ENCODE results near the gene SBF2.

The SBF2 gene

DNA sequence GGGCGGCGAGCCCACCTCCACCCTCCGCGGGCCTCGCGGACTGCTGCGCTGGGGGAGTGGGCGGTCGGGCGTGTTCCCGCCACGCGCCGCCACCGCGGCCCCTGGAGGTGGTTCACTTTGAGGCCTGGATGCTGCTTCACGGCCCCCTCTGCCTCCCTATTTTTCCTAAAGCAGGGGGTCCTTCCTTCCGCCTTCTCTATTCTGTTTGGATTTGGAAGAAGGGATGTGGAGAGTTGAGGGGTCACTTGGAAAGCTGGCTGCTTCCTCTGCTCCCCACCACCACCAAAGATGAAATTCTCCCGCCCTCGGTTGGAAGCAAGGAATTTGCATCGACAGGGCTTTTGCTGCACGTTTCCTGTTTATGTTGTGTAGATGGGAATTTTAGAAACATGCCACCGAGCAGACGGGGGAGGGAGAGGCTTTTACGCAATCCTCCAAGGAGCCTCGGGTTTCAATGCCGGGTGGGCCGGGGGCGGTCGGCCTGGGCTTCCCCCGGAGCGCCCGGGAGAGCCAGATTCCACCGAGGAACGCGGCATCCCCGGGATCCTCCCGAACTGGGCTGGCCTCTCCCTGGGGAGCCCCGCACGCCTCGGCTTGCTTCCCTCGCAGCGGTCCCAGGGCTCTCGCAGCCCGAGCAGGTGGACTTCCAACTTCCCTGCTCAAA, 403 bp upstream of the SBF2 start:
- Histone ChIP-seq H3K9ac (ENCODE audit: low read length) (peak overlapping the region; percentile 79), H3K27me3 (ENCODE audit: insufficient read depth, low read length) (no peaks in the 10 kb centered on the region; the same call in 1 of the 2 replicates), H3K4me2 (ENCODE audit: low read length) (peak overlapping the region; percentile 80), H3K4me1 (ENCODE audit: insufficient read depth, low read length, severe bottlenecking) (peaks cover 21% of the 10 kb centered on the region), H2AFZ (ENCODE audit: low read length) (no peak overlapping the region), H3K4me3 (ENCODE audit: low read depth, low read length, poor library complexity, severe bottlenecking) (peak overlapping the region; percentile 75), H3K36me3 (ENCODE audit: insufficient read depth, low read length) (no peaks in the 10 kb centered on the region), H3K9me3 (ENCODE audit: low read length) (no peaks in the 10 kb centered on the region), H3K27ac (ENCODE audit: low read depth, low read length, poor library complexity, severe bottlenecking) (no peak overlapping the region), H3K79me2 (ENCODE audit: insufficient read depth, low read length) (no peaks in the 10 kb centered on the region), H4K20me1 (ENCODE audit: insufficient read depth, low read length) (no peaks in the 10 kb centered on the region), H3K9me2 (ENCODE audit: low read depth, low read length) (no peaks in the 10 kb centered on the region), H3F3A (ENCODE audit: insufficient read depth, low read length) (0 out of 2 replicates have a peak, but pooled peaks cover 3% of the 10 kb centered on the region)
- TF ChIP-seq, protein P1, sequence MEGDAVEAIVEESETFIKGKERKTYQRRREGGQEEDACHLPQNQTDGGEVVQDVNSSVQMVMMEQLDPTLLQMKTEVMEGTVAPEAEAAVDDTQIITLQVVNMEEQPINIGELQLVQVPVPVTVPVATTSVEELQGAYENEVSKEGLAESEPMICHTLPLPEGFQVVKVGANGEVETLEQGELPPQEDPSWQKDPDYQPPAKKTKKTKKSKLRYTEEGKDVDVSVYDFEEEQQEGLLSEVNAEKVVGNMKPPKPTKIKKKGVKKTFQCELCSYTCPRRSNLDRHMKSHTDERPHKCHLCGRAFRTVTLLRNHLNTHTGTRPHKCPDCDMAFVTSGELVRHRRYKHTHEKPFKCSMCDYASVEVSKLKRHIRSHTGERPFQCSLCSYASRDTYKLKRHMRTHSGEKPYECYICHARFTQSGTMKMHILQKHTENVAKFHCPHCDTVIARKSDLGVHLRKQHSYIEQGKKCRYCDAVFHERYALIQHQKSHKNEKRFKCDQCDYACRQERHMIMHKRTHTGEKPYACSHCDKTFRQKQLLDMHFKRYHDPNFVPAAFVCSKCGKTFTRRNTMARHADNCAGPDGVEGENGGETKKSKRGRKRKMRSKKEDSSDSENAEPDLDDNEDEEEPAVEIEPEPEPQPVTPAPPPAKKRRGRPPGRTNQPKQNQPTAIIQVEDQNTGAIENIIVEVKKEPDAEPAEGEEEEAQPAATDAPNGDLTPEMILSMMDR (IDR thresholded peaks at IDR 0.05; ENCODE audit: low read length): no peak
- TF ChIP-seq EZH2 (IDR thresholded peaks at IDR 0.05; ENCODE audit: borderline replicate concordance, low read length): no peak

- Histone ChIP-seq H3K27ac (ENCODE audit: low read depth, low read length, poor library complexity, severe bottlenecking) (no peak overlapping the region), H3K4me3 (ENCODE audit: low read depth, low read length, poor library complexity, severe bottlenecking) (no peak overlapping the region), H3K36me3 (ENCODE audit: insufficient read depth, low read length) (no peaks in the 10 kb centered on the region), H3K4me1 (ENCODE audit: insufficient read depth, low read length, severe bottlenecking) (peaks cover 21% of the 10 kb centered on the region), H3K79me2 (ENCODE audit: insufficient read depth, low read length) (no peaks in the 10 kb centered on the region), H3K9ac (ENCODE audit: low read length) (no peak overlapping the region), H3K27me3 (ENCODE audit: insufficient read depth, low read length) (no peaks in the 10 kb centered on the region; the same call in 1 of the 2 replicates), H3K4me2 (ENCODE audit: low read length) (no peak overlapping the region), H3F3A (ENCODE audit: insufficient read depth, low read length) (0 out of 2 replicates have a peak, but pooled peaks cover 3% of the 10 kb centered on the region), H3K9me3 (ENCODE audit: low read length) (no peaks in the 10 kb centered on the region), H4K20me1 (ENCODE audit: insufficient read depth, low read length) (no peaks in the 10 kb centered on the region), H3K9me2 (ENCODE audit: low read depth, low read length) (no peaks in the 10 kb centered on the region), H2AFZ (ENCODE audit: low read length) (no peak overlapping the region)
- no peak for TF ChIP-seq EZH2 (IDR thresholded peaks at IDR 0.05; ENCODE audit: borderline replicate concordance, low read length)
- TF ChIP-seq, protein P1 (IDR thresholded peaks at IDR 0.05; ENCODE audit: low read length): no peak
Measured at GRCh38 chr11:10291801-10292638, 2.0 kb downstream of the SBF2 start.

DNA sequence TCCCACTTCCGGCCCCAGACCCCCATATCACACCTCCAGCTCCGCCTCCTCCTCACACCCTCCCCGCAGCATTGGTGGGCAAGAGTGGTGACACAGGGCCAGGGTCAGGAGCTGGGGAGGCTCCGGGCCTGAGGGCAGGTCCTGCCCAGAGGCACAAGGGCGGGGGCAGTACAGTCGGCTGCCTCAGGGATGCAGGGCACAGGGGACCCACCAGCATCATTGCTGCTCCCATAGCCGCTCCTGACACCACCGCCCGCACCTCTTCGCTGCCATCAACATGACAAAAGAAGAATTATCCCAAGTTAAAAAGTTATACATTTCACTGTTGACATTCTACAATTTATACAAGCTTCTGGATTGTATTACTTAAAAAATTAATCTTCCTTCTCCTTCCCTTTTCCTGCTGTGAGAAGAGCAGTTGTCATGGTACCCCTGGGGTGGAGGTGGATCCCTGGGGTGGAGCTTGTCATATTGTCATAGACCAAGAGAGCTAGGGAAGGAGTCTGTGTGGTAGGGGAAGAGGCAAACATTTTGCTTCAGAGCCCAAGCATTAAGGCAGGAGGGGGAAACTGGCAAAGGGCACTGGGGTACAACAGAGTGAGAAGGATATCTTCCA, 4.1 kb downstream of the SBF2 start:
- Histone ChIP-seq H3F3A (ENCODE audit: insufficient read depth, low read length) (no peaks in the 10 kb centered on the region), H4K20me1 (ENCODE audit: insufficient read depth, low read length) (no peaks in the 10 kb centered on the region), H3K27me3 (ENCODE audit: insufficient read depth, low read length) (no peaks in the 10 kb centered on the region), H3K9me3 (ENCODE audit: low read length) (no peaks in the 10 kb centered on the region), H3K79me2 (ENCODE audit: insufficient read depth, low read length) (no peaks in the 10 kb centered on the region), H3K36me3 (ENCODE audit: insufficient read depth, low read length) (no peaks in the 10 kb centered on the region), H3K9me2 (ENCODE audit: low read depth, low read length) (no peaks in the 10 kb centered on the region), H3K4me3 (ENCODE audit: low read depth, low read length, poor library complexity, severe bottlenecking) (no peak overlapping the region), H3K4me1 (ENCODE audit: insufficient read depth, low read length, severe bottlenecking) (peaks cover 20% of the 10 kb centered on the region), H3K9ac (ENCODE audit: low read length) (no peak overlapping the region), H2AFZ (ENCODE audit: low read length) (no peak overlapping the region), H3K27ac (ENCODE audit: low read depth, low read length, poor library complexity, severe bottlenecking) (no peak overlapping the region), H3K4me2 (ENCODE audit: low read length) (no peak overlapping the region)
- TF ChIP-seq, protein P1 (IDR thresholded peaks at IDR 0.05; ENCODE audit: low read length): no peak
- no peak for TF ChIP-seq EZH2 (IDR thresholded peaks at IDR 0.05; ENCODE audit: borderline replicate concordance, low read length)

Measured in OCI-LY1 (cell line).